K562 (cell line): Measurements from ENCODE around the gene FGFR4. TPM values are rescaled to one million over a fixed set of nuclear protein-coding genes. Genes with fewer than 3 reads are reported as not detected.

ENCODE experiments used
- GABPA ChIP-seq: fragments of 200-800 bp; sonication (Bioruptor generic); conservative IDR thresholded peaks from 2 replicates; pipeline ENCODE4 v1.6.1; 2016; ENCODE audit warnings: low read depth, missing genetic modification characterization, missing compliant biosample characterization
- GATA2 ChIP-seq: sonication (generic); formaldehyde crosslinking; IDR thresholded peaks from 2 replicates; pipeline ENCODE4 v1.4.0; 2020; ENCODE audit warnings: mild to moderate bottlenecking, missing genetic modification reagents
- GATAD2B ChIP-seq: fragments of 450-650 bp; IDR thresholded peaks from 2 replicates; pipeline ENCODE4 v1.6.1; 2017; ENCODE audit warnings: mild to moderate bottlenecking, borderline replicate concordance
- MNT ChIP-seq, 2 experiments: fragments of 450-650 bp; conservative IDR thresholded peaks; 2 replicates each; pipeline ENCODE4 v1.6.1; 2017; ENCODE audit warnings: mild to moderate bottlenecking in 2 of 2, moderate library complexity in 2 of 2
- NFATC3 ChIP-seq: fragments of 450-650 bp; IDR thresholded peaks from 2 replicates; pipeline ENCODE4 v1.6.1; 2017; ENCODE audit warnings: mild to moderate bottlenecking
- NR2F6 ChIP-seq: fragments of 450-650 bp; formaldehyde crosslinking; IDR thresholded peaks from 2 replicates; pipeline ENCODE4 v1.4.0; 2020; ENCODE audit warnings: mild to moderate bottlenecking
- SAFB2 ChIP-seq: fragments of 200-400 bp; formaldehyde crosslinking; IDR thresholded peaks from 2 replicates; pipeline ENCODE4 v1.6.1; 2018; ENCODE audit warnings: borderline replicate concordance, low read length, low read depth, moderate library complexity; ENCODE audit not compliant: severe bottlenecking
- THAP7 ChIP-seq: fragments of 250-450 bp; sonication (Bioruptor Pico); IDR thresholded peaks from 2 replicates; pipeline ENCODE4 v1.5.0; 2021
- ZBTB11 ChIP-seq, 3 experiments: fragments of 200-800 bp in 1 of 3; fragments of 250-450 bp in 1 of 3; fragments of 450-650 bp in 1 of 3; sonication (Bioruptor Pico) in 1 of 3; sonication (Bioruptor generic) in 1 of 3; formaldehyde crosslinking in 1 of 3; IDR thresholded peaks; 2 replicates each; pipeline versions ENCODE4 v1.6.1 to v1.8.0; 2016 to 2022; ENCODE audit warnings: mild to moderate bottlenecking in 2 of 3, missing genetic modification characterization in 2 of 3, missing compliant biosample characterization in 1 of 3, moderate library complexity in 1 of 3
- polyA plus RNA-seq, 8 experiments: library from polyadenylated mRNA; depleted of rRNA in 4 of 8; stranded (reverse) in 5 of 8; unstranded in 3 of 8; fragments of >200 nt; fragmentation: Nextera tagmentation in 2 of 8; fragmentation: Illumina TruSeq in 1 of 8; extraction: Ambion mirVana in 2 of 8; extraction: Trizol in 1 of 8; gene quantifications; 2 replicates each; pipeline versions ENCODE4 v1.2.1 to v1.2.3, GENCODE V29; 2011 to 2014; ENCODE audit warnings: inconsistent platforms in 1 of 8, missing spikeins in 1 of 8
- total RNA-seq, 7 experiments: library from RNA; depleted of rRNA in 6 of 7; stranded (reverse); fragments of >200 nt in 6 of 7; fragmentation: Illumina TruSeq in 2 of 7; extraction: Trizol in 2 of 7; gene quantifications; 2 replicates each; pipeline versions ENCODE4 v1.2.1 to v1.2.3, GENCODE V29; 2011 to 2021; ENCODE audit warnings: low replicate concordance in 1 of 7
- TF ChIP-seq, protein P1 (sequence below): fragments of 450-650 bp; IDR thresholded peaks from 2 replicates; pipeline ENCODE4 v1.6.1; 2018; ENCODE audit warnings: mild to moderate bottlenecking, low read depth; ENCODE audit not compliant: partially characterized antibody
- TF ChIP-seq, protein P2 (sequence below): fragments of 250-450 bp; sonication (Bioruptor Pico); IDR thresholded peaks from 2 replicates; pipeline ENCODE4 v1.4.0; 2020; ENCODE audit warnings: borderline replicate concordance
- TF ChIP-seq, protein P3 (sequence below): sonication (generic); formaldehyde crosslinking; IDR thresholded peaks from 2 replicates; pipeline ENCODE4 v1.8.0; 2022; ENCODE audit warnings: missing genetic modification reagents, mild to moderate bottlenecking, borderline replicate concordance

FGFR4 gene
- total and polyA plus RNA-seq, 9 of the 15 experiments (the other 6 are each of a cell fraction or from before 2014, with no cell fraction given), result 0.76 to 35.4 (median 7.5) TPM

DNA sequence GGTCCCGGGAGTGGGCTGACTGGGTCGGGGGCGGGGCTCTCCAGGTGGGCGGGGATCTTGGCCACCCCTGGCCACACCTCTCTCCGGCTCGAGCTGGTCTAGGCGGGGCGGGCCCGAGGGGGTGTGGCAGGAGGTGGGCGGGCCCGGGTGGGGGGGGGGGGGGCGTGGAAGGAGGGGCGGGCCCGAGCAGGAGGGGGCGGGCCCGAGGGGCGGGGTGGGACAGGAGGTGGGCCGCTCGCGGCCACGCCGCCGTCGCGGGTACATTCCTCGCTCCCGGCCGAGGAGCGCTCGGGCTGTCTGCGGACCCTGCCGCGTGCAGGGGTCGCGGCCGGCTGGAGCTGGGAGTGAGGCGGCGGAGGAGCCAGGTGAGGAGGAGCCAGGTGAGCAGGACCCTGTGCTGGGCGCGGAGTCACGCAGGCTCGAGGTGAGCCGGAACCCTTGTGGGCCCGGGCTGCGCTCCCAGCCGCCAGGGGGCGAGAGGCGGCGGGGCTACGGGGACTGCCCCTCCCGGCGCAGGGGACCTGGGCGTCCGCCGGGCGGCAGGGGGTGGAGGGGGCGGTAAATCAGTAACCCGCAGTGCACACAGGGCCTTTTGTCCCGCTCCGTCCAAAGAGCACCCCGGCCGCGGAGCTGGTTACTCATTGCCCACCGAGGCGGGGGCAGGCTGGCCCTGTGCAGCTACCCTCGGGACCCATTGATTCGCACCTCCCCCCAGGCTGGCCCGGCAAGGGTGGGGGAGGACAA, at the start of gene FGFR4 (continued):
- TF ChIP-seq, protein P1, sequence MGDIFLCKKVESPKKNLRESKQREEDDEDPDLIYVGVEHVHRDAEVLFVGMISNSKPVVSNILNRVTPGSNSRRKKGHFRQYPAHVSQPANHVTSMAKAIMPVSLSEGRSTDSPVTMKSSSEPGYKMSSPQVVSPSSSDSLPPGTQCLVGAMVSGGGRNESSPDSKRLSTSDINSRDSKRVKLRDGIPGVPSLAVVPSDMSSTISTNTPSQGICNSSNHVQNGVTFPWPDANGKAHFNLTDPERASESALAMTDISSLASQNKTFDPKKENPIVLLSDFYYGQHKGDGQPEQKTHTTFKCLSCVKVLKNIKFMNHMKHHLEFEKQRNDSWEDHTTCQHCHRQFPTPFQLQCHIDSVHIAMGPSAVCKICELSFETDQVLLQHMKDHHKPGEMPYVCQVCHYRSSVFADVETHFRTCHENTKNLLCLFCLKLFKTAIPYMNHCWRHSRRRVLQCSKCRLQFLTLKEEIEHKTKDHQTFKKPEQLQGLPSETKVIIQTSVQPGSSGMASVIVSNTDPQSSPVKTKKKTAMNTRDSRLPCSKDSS, result no peak
- TF ChIP-seq GATAD2B, result no peak; the same call in 1 of the 2 replicates
- no peak for TF ChIP-seq THAP7 (CRISPR knock-in tag)
- TF ChIP-seq NFATC3, result no peak
- no peak for TF ChIP-seq GABPA (tag)
- TF ChIP-seq, protein P2, sequence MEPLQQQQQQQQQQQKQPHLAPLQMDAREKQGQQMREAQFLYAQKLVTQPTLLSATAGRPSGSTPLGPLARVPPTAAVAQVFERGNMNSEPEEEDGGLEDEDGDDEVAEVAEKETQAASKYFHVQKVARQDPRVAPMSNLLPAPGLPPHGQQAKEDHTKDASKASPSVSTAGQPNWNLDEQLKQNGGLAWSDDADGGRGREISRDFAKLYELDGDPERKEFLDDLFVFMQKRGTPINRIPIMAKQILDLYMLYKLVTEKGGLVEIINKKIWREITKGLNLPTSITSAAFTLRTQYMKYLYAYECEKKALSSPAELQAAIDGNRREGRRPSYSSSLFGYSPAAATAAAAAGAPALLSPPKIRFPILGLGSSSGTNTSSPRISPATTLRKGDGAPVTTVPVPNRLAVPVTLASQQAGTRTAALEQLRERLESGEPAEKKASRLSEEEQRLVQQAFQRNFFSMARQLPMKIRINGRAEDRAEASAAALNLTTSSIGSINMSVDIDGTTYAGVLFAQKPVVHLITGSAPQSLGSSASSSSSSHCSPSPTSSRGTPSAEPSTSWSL (CRISPR knock-in tag), result no peak
- no peak for TF ChIP-seq NR2F6 (CRISPR knock-in tag)
- TF ChIP-seq MNT (conservative IDR thresholded peaks at IDR 0.05), result peak in 1 of 2 experiments; percentile 93
- no peak for TF ChIP-seq GATA2 (CRISPR knock-in tag)
- TF ChIP-seq ZBTB11 (CRISPR knock-in tag; IDR thresholded peaks at IDR 0.05), result 0 out of 6 replicates have a peak, but pooled peaks of 1 of the 3 experiments have one; percentile 34
- no peak for TF ChIP-seq SAFB2
- TF ChIP-seq, protein P3, sequence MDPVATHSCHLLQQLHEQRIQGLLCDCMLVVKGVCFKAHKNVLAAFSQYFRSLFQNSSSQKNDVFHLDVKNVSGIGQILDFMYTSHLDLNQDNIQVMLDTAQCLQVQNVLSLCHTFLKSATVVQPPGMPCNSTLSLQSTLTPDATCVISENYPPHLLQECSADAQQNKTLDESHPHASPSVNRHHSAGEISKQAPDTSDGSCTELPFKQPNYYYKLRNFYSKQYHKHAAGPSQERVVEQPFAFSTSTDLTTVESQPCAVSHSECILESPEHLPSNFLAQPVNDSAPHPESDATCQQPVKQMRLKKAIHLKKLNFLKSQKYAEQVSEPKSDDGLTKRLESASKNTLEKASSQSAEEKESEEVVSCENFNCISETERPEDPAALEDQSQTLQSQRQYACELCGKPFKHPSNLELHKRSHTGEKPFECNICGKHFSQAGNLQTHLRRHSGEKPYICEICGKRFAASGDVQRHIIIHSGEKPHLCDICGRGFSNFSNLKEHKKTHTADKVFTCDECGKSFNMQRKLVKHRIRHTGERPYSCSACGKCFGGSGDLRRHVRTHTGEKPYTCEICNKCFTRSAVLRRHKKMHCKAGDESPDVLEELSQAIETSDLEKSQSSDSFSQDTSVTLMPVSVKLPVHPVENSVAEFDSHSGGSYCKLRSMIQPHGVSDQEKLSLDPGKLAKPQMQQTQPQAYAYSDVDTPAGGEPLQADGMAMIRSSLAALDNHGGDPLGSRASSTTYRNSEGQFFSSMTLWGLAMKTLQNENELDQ (CRISPR knock-in tag), result no peak
